K562 (cell line): ENCODE results near the gene CNPY2. TPM values are rescaled to one million over a fixed set of nuclear protein-coding genes. Genes with fewer than 3 reads are reported as not detected.

ENCODE experiments used
- FOXK1 ChIP-seq: sonication (generic); formaldehyde crosslinking; IDR thresholded peaks from 2 replicates; pipeline ENCODE4 v1.8.0; 2022; ENCODE audit warnings: missing genetic modification reagents, mild to moderate bottlenecking, borderline replicate concordance
- MECOM ChIP-seq: fragments of 250-450 bp; sonication (Bioruptor Pico); IDR thresholded peaks from 2 replicates; pipeline ENCODE4 v1.8.0; 2022; ENCODE audit warnings: inconsistent platforms
- MYNN ChIP-seq, 2 experiments: sonication (generic); formaldehyde crosslinking in 1 of 2; IDR thresholded peaks; 2 replicates each; pipeline versions ENCODE4 v1.5.0 to v1.6.1; 2016 to 2020; ENCODE audit warnings: antibody characterized with exemption in 1 of 2, missing genetic modification reagents in 1 of 2
- NCOA4 ChIP-seq: fragments of 450-650 bp; IDR thresholded peaks from 2 replicates; pipeline ENCODE4 v1.6.1; 2018; ENCODE audit warnings: mild to moderate bottlenecking; ENCODE audit not compliant: partially characterized antibody
- RAD51 ChIP-seq: fragments of 450-650 bp; IDR thresholded peaks from 2 replicates; pipeline ENCODE4 v1.7.1; 2016; ENCODE audit warnings: low read depth, mild to moderate bottlenecking, borderline replicate concordance
- TEAD4 ChIP-seq, 2 experiments: sonication (generic) in 1 of 2; formaldehyde crosslinking in 1 of 2; IDR thresholded peaks; 2 replicates each; pipeline versions ENCODE4 v1.6.1 to v1.8.0; 2012 to 2022; ENCODE audit warnings: borderline replicate concordance in 1 of 2, inconsistent platforms in 1 of 2, low read length in 1 of 2, mild to moderate bottlenecking in 1 of 2, missing genetic modification reagents in 1 of 2
- TOE1 ChIP-seq, 2 experiments: fragments of 450-650 bp in 1 of 2; sonication (generic) in 1 of 2; formaldehyde crosslinking in 1 of 2; IDR thresholded peaks; 2 replicates each; pipeline versions ENCODE4 v1.7.1 to v1.8.0; 2016 to 2022; ENCODE audit warnings: borderline replicate concordance in 2 of 2, mild to moderate bottlenecking in 2 of 2, antibody characterized with exemption in 1 of 2, inconsistent platforms in 1 of 2, low read depth in 1 of 2, missing genetic modification reagents in 1 of 2, moderate library complexity in 1 of 2
- ZNF146 ChIP-seq: IDR thresholded peaks from one replicate; pipeline ENCODE4 v1.6.1; 2018; ENCODE audit warnings: missing compliant biosample characterization; ENCODE audit not compliant: unreplicated experiment
- ZNF263 ChIP-seq: sonication (generic); formaldehyde crosslinking; IDR thresholded peaks from 2 replicates; pipeline ENCODE4 v1.8.0; 2022; ENCODE audit warnings: mild to moderate bottlenecking, missing genetic modification reagents, borderline replicate concordance
- ZNF668 ChIP-seq: fragments of 250-450 bp; sonication (Bioruptor Pico); IDR thresholded peaks from 2 replicates; pipeline ENCODE4 v1.8.0; 2022; ENCODE audit warnings: mild to moderate bottlenecking, inconsistent platforms
- polyA plus RNA-seq, 8 experiments: library from polyadenylated mRNA; depleted of rRNA in 4 of 8; stranded (reverse) in 5 of 8; unstranded in 3 of 8; fragments of >200 nt; fragmentation: Nextera tagmentation in 2 of 8; fragmentation: Illumina TruSeq in 1 of 8; extraction: Ambion mirVana in 2 of 8; extraction: Trizol in 1 of 8; gene quantifications; 2 replicates each; pipeline versions ENCODE4 v1.2.1 to v1.2.3, GENCODE V29; 2011 to 2014; ENCODE audit warnings: inconsistent platforms in 1 of 8, missing spikeins in 1 of 8
- total RNA-seq, 7 experiments: library from RNA; depleted of rRNA in 6 of 7; stranded (reverse); fragments of >200 nt in 6 of 7; fragmentation: Illumina TruSeq in 2 of 7; extraction: Trizol in 2 of 7; gene quantifications; 2 replicates each; pipeline versions ENCODE4 v1.2.1 to v1.2.3, GENCODE V29; 2011 to 2021; ENCODE audit warnings: low replicate concordance in 1 of 7
- TF ChIP-seq, protein P1 (sequence below): fragments of 450-650 bp; formaldehyde crosslinking; IDR thresholded peaks from 2 replicates; pipeline ENCODE4 v1.4.0; 2020; ENCODE audit warnings: mild to moderate bottlenecking, mixed read lengths
- TF ChIP-seq, protein P2 (sequence below): fragments of 450-650 bp; IDR thresholded peaks from 2 replicates; pipeline ENCODE4 v1.6.1; 2017; ENCODE audit warnings: antibody characterized with exemption, mild to moderate bottlenecking
- TF ChIP-seq, protein P3 (sequence below): fragments of 250-450 bp; sonication (Bioruptor Pico); IDR thresholded peaks from 2 replicates; pipeline ENCODE4 v1.4.0; 2020; ENCODE audit warnings: borderline replicate concordance
- TF ChIP-seq, protein P4 (sequence below), 3 experiments: fragments of 200-800 bp in 1 of 3; sonication (Bioruptor generic) in 1 of 3; sonication (generic) in 1 of 3; formaldehyde crosslinking in 1 of 3; IDR thresholded peaks; 2 replicates each; pipeline versions ENCODE4 v1.6.1 to v1.8.0; 2016 to 2022; ENCODE audit warnings: mild to moderate bottlenecking in 2 of 3, missing compliant biosample characterization in 2 of 3, missing genetic modification characterization in 2 of 3, missing genetic modification reagents in 1 of 3
- TF ChIP-seq, protein P5 (sequence below): sonication (generic); formaldehyde crosslinking; IDR thresholded peaks from 2 replicates; pipeline ENCODE4 v1.5.0; 2020; ENCODE audit warnings: missing genetic modification reagents

CNPY2 gene
- total and polyA plus RNA-seq, 9 of the 15 experiments (the other 6 are each of a cell fraction or from before 2014, with no cell fraction given), result 33.8 to 190 (median 138) TPM

DNA sequence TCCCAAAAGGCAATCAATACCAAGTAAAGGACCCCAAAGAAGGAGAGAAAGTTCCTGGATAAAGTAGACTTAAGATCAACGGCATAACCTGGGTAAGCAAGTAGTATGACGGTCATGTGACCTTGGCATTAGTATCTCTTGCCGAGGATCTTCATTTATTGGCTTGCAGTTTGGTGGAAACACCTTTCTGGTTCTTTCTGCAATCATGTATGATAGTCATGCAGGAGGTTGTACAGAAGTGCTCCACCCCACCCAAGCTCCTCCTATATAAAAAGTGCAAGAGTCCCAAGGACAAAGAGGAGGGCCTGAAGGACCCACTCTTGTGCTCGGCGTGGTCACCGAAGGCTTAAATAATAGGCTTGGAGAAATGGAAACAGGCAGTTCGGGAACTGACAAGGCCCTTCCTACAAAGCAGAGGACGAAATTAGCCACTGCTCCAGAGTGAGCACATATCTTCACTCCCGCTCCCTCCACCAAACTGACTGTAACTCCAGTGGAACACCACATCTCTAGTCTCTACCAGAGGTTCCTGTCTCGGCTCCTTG is 16.4 kb downstream of the CNPY2 start (continued):
- TF ChIP-seq, protein P1, sequence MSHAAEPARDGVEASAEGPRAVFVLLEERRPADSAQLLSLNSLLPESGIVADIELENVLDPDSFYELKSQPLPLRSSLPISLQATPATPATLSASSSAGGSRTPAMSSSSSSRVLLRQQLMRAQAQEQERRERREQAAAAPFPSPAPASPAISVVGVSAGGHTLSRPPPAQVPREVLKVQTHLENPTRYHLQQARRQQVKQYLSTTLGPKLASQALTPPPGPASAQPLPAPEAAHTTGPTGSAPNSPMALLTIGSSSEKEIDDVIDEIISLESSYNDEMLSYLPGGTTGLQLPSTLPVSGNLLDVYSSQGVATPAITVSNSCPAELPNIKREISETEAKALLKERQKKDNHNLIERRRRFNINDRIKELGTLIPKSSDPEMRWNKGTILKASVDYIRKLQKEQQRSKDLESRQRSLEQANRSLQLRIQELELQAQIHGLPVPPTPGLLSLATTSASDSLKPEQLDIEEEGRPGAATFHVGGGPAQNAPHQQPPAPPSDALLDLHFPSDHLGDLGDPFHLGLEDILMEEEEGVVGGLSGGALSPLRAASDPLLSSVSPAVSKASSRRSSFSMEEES (CRISPR knock-in tag), result peak; percentile 94
- TF ChIP-seq ZNF668 (no peak), TOE1 (IDR thresholded peaks at IDR 0.05; ENCODE audit: borderline replicate concordance) (peak; percentile 86), TOE1 (CRISPR knock-in tag; IDR thresholded peaks at IDR 0.05; ENCODE audit: borderline replicate concordance, low read depth) (no peak), TEAD4 (IDR thresholded peaks at IDR 0.05; ENCODE audit: low read length) (0 out of 2 replicates have a peak, but pooled peaks have one; percentile 1), TEAD4 (CRISPR knock-in tag; IDR thresholded peaks at IDR 0.05; ENCODE audit: borderline replicate concordance) (no peak; the same call in 1 of the 2 replicates), ZNF146 (CRISPR knock-in tag) (peak; percentile 16), MECOM (CRISPR knock-in tag) (no peak), MYNN (IDR thresholded peaks at IDR 0.05) (no peak), MYNN (CRISPR knock-in tag; IDR thresholded peaks at IDR 0.05) (no peak), NCOA4 (no peak), RAD51 (peak; percentile 75), FOXK1 (CRISPR knock-in tag) (0 out of 2 replicates have a peak, but pooled peaks have one; percentile 1), ZNF263 (CRISPR knock-in tag) (peak; percentile 48; the same call in 1 of the 2 replicates)
- TF ChIP-seq, protein P2, sequence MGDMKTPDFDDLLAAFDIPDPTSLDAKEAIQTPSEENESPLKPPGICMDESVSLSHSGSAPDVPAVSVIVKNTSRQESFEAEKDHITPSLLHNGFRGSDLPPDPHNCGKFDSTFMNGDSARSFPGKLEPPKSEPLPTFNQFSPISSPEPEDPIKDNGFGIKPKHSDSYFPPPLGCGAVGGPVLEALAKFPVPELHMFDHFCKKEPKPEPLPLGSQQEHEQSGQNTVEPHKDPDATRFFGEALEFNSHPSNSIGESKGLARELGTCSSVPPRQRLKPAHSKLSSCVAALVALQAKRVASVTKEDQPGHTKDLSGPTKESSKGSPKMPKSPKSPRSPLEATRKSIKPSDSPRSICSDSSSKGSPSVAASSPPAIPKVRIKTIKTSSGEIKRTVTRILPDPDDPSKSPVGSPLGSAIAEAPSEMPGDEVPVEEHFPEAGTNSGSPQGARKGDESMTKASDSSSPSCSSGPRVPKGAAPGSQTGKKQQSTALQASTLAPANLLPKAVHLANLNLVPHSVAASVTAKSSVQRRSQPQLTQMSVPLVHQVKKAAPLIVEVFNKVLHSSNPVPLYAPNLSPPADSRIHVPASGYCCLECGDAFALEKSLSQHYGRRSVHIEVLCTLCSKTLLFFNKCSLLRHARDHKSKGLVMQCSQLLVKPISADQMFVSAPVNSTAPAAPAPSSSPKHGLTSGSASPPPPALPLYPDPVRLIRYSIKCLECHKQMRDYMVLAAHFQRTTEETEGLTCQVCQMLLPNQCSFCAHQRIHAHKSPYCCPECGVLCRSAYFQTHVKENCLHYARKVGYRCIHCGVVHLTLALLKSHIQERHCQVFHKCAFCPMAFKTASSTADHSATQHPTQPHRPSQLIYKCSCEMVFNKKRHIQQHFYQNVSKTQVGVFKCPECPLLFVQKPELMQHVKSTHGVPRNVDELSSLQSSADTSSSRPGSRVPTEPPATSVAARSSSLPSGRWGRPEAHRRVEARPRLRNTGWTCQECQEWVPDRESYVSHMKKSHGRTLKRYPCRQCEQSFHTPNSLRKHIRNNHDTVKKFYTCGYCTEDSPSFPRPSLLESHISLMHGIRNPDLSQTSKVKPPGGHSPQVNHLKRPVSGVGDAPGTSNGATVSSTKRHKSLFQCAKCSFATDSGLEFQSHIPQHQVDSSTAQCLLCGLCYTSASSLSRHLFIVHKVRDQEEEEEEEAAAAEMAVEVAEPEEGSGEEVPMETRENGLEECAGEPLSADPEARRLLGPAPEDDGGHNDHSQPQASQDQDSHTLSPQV, result 0 out of 2 replicates have a peak, but pooled peaks have one; percentile 35
- TF ChIP-seq, protein P3, sequence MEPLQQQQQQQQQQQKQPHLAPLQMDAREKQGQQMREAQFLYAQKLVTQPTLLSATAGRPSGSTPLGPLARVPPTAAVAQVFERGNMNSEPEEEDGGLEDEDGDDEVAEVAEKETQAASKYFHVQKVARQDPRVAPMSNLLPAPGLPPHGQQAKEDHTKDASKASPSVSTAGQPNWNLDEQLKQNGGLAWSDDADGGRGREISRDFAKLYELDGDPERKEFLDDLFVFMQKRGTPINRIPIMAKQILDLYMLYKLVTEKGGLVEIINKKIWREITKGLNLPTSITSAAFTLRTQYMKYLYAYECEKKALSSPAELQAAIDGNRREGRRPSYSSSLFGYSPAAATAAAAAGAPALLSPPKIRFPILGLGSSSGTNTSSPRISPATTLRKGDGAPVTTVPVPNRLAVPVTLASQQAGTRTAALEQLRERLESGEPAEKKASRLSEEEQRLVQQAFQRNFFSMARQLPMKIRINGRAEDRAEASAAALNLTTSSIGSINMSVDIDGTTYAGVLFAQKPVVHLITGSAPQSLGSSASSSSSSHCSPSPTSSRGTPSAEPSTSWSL (CRISPR knock-in tag), result no peak
- TF ChIP-seq, protein P4, sequence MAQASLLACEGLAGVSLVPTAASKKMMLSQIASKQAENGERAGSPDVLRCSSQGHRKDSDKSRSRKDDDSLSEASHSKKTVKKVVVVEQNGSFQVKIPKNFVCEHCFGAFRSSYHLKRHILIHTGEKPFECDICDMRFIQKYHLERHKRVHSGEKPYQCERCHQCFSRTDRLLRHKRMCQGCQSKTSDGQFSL (CRISPR knock-in tag; IDR thresholded peaks at IDR 0.05), result no peak
- TF ChIP-seq, protein P4 (tag; IDR thresholded peaks at IDR 0.05), result no peak
- TF ChIP-seq, protein P5, sequence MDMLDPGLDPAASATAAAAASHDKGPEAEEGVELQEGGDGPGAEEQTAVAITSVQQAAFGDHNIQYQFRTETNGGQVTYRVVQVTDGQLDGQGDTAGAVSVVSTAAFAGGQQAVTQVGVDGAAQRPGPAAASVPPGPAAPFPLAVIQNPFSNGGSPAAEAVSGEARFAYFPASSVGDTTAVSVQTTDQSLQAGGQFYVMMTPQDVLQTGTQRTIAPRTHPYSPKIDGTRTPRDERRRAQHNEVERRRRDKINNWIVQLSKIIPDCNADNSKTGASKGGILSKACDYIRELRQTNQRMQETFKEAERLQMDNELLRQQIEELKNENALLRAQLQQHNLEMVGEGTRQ (CRISPR knock-in tag), result peak; percentile 61
